ENCODE results near the gene PLP1.
"Not testable (repeated sequence)": the region's sequence is repeated elsewhere in the genome, so short reads cannot be mapped to it uniquely, and the experiment has no call there.

The PLP1 gene, protein sequence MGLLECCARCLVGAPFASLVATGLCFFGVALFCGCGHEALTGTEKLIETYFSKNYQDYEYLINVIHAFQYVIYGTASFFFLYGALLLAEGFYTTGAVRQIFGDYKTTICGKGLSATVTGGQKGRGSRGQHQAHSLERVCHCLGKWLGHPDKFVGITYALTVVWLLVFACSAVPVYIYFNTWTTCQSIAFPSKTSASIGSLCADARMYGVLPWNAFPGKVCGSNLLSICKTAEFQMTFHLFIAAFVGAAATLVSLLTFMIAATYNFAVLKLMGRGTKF

DNA sequence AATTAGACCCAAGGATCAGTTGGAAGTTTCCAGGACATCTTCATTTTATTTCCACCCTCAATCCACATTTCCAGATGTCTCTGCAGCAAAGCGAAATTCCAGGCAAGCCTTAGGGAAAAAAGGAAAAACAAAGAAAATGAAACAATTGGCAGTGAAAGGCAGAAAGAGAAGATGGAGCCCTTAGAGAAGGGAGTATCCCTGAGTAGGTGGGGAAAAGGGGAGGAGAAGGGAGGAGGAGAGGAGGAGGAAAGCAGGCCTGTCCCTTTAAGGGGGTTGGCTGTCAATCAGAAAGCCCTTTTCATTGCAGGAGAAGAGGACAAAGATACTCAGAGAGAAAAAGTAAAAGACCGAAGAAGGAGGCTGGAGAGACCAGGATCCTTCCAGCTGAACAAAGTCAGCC is at the start of gene PLP1:
PLP1 (plus strand) TSS at position 295 of the 400 bp plus-strand sequence. CDS start 156 bp downstream, outside the sequence.
- no peak for DNase-seq (ENCODE audit: low spot score)

DNA sequence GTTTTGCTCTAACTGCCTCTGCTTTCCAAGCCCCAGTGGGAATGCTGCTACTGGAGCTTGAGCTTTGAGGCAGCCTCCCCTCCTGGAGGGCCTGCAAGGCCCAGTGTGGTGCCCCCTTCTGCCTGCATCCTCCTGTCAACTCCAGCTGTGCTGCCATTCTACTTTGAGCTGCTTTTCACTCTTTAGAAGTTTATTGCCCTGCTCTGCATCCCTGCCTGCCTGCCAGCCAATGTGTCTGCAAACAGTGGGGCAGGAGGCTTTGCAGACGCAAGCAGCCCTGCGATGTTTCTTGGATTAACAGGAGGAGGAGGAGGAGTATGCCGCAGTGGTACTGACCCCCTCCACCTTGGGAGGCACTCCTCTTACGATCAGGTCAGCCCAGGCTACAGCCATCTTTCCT is 49.5 kb upstream of the PLP1 start:
- DNase-seq (ENCODE audit: low spot score), result no peak

DNA sequence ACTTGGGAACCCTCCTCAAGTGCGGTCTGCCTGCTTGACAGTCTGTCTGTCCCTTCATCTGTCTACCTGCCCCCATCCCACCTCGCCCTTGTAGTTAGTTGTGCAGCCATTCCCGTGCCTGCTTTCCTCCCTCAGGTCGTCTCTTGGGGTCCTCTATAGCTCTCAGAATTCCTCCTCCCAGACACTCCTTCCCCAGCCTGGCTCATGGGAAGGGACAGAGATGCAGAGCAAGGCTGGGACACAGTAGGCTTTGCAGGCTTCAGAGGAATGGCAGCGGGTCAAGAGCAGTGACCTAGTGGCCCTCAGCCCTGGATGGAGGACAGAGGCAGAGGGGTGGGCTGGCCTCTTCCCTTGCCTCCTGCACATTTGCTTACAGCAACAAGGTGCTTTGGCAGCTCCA is 47.6 kb upstream of the PLP1 start:
- no peak for DNase-seq (ENCODE audit: low spot score)

DNA sequence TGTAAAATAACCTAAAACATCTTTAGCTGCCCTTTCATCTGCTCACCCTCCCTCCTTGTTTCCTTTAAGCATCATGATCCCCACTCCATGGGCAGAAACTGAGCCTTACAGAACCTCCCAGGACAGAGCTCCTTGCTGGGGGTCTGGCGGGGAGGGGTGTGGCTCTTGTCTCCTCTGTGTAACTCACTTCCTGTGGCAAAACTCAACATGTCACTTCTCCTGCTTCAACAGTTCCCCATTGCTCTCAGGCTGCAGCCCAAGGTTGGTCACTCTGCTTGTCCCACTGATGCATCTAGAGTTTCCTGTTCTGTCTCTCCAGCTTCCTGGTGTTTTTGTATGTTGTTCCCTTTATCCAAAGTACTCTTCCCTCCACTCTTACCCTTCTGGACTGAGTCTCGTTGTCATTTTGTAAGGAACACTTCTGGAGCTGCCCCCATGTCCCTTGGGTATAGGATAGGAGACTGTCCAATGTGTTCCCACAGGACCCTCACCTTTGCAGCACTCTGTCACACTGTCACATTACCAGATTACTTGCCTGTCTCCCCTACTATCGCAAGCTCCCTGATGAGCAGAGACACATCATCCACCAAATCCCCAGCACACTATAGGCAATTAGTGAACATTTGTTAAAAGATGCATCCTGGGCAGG is 46.4 kb upstream of the PLP1 start:
- DNase-seq (ENCODE audit: low spot score), result no peak

DNA sequence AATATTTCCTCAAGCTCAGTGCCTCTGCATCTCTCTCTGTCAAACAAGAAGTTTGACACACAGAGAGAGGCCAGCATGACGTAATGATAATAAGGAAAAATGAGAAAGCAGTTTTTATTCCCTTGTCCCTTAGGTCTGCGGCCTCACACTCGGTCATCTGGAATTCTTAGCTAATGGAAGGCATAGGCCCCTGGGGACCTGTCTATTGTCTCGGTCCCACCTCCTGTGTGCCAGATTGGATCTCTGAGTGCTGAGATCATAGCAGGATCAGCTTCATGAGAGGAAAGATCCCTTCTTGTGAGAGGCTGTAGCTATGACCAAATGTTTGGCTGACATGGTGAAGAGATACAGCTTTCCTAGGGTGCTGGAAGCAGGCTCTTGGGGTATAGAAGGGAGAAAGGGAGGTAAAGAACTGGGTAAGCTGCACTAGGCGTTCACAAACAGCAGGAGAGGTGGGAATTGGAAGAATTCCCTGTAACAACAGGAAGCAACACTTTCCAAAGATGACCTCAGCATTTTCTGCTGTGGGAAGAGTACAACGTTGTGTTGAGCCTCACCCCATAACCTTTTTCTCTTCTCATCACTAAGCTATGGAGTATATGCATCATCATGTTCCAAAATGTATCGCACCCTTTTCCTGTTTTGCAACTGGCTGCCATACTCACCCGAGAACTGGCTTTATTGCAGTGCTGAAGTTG is 45.7 kb upstream of the PLP1 start:
- DNase-seq (ENCODE audit: low spot score), result no peak

DNA sequence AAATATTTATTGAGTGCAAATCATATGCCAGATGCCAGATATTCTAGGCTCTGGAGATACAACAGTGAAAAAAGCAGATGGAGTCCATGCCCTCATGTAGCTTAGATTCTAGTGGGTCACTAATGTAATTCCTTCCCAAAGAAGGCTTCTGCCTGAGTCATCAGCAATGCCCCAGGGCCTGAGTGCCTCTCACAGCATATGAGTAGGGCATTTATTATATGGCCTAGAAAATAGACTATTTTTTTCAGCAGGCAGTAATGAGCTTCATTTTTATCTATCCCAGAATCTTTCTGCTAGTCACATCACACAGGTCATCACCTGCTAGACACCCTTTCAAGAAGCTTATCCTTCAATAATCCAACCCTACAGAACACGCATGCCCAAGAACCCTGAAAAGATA is 43.6 kb upstream of the PLP1 start:
- DNase-seq (ENCODE audit: low spot score), result no peak

DNA sequence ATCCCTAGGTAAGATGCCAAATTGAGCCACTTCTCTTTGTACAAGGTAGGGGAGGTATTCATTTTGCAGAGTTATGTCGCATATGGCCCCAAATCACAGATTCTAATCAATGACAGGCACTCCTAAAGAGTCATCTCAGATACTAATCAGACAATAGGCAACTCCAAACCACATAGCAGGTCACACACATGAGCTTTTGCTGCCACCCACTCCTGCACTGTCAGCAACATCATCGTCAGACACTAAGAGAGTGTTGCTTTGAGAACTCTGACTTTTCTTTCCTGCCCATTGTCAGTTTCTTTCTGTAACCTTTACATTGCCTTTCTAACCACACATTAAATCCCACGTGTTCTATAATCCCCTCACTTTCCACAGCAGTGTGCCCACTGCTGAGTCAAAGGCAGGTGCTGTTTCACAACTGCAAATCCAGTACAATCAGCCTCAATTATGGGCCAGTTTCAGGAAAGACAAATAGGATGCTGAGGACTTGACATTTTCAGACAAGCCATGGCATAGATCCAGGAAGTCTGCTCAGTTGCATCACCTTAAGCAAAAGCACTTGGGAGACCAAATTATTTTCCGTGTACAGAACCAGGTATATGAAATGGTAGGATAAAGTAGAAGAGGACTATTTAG is 42.4 kb upstream of the PLP1 start:
- DNase-seq (ENCODE audit: low spot score), result no peak

DNA sequence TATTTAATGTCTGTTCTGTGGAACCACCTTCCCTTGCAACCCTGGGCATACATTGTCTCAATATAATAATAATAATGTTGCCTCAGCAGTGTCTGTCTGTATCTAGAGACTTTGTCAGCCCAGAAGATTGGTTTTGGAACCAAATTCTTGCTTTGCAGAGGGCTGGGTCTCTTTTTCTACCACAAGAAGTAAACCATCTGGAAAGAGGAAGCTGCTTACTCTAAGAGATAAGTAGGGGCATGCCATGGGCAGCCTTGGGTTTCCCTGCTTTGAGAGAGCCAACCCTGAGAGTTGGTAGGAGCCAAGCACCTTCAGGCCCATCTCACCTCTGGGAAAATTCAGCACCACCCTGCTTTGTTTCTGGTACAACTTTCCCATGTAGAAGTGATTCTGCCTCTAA is 38.9 kb upstream of the PLP1 start:
- no peak for DNase-seq (ENCODE audit: low spot score)

DNA sequence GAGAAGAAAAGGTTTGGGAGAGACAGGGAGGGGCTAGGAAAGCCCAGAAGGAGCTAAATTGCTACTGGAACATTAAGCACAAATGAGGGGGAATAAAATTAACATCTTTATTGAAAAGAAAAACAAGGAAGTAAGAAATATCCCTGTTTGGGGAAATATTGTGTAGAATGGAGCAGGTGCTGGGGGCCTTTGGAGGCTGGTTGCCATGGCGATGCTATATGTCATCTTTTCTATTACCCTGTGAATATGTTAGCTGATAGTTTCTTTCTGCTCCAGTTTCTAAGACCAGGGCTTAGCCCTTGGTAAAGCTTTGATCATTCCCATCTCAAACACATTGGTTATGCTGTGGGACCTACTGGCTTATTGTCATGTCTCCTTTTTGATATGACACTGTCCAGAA is 37.2 kb upstream of the PLP1 start:
- no peak for DNase-seq (ENCODE audit: low spot score)

DNA sequence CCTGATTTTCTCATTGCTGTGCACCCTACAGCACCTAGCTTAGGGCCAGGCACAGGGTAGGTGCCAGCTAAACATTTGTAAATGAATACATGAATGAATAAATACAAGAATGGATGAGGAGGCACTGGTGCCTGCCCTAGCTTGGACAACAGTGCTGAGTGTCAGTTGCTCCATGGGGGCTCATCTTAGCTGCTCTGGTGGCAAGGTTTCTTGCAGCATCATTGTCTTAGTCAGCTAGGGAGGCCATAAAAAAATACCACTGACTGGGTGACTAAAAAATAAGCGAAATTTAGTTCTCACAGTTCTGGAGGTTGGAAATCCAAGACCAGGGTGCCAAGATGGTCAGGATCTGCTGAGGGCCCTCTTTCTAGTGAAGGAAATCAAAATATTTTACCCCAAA is 34.8 kb upstream of the PLP1 start:
- DNase-seq (ENCODE audit: low spot score), result no peak

DNA sequence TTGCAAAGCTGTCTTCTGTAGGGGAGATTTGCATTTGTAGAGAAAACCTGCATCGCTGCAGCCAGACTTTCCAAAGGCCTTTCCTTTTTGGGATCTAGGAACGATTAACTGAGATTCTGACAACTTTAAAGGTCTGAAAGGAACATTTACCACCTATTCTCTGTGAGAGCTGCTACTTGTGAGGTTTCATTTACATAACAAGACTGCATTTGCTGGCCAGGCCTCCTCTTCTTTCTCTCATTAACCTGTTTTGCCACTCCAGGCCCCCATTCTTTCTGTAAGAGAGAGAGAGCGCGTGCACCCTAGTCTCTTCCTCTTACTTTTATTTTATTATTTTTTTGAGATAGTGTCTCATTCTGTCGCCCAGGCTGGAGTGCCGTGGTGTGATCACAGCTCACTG is 34.3 kb upstream of the PLP1 start:
- DNase-seq (ENCODE audit: low spot score), result no peak

DNA sequence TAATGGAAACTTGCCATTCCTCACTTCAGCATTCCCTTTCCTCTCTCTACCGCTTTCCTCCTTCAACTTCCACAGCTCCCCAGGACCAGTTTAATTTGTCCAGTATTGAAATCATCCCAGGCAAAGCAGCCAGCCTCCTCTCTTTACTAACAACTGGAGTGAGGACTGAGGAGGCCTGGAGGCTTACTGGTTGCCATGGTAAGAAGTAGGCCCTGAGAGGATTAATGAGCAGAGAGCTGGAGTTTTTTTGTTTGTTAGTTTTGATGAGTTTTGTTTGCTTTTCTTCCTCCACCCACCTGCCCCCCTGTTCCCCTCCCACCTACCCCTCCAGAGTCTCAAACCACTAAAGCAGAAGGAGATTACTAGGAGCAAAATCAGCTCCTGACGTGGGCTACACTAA is 29.5 kb upstream of the PLP1 start:
- no peak for DNase-seq (ENCODE audit: low spot score)

DNA sequence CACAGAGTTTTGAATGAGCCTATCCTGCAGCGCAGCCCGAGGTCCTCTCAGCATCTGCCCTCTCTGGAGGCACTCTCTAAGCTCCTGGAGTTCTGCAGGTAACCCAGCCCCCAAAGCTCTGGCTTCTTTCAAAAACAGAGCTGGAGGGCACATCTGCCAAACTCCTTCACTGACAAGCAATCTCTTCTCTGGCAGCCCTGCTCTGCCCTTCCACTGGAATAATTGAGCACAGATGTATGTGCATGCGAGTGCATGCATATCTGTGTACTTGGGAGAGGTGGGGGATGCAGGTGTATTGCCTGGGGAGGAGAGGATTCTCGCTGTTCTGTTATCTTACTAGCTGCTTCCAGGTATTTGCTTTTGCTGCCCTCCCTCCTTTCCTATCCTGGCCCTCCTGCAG is 22.2 kb upstream of the PLP1 start:
- no peak for DNase-seq (ENCODE audit: low spot score)

DNA sequence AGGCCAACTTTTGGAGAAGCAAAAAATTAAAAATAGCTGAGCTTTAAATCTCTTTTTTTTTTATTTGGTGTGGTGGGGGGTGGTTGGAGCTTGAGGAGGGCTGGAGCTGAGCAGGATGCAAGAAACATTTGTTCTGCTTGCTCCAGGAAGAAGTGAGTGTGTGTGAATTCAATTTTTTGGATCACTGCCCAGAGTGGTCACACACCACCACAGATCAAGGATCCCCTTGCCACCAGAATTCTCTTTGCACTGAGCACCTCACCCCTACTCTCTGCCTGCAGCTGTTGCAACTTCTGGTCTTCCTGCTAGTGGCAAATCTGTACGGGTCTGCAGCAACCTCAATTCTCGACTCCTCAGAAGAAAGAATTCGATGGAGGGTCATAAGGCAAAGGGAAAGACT is 19.9 kb upstream of the PLP1 start:
- no peak for DNase-seq (ENCODE audit: low spot score)

DNA sequence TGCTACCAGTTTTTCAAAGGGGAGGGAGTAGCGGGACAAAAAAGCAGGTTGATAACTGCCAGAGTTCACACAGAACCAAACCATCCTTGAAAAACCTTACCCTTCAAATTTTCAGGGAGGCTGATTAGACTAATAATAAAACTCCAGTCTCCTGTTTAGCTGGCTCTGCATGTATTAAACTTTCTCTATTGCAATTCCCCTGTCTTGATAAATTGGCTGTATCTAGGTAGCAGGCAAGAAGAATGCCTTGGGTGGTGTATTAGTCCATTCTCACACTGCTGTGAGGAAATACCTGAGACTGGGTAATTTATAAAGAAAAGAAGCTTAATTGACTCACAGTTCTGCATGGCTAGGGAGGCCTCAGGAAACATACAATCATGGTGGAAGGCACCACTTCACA is 18.1 kb upstream of the PLP1 start:
- no peak for DNase-seq (ENCODE audit: low spot score)

DNA sequence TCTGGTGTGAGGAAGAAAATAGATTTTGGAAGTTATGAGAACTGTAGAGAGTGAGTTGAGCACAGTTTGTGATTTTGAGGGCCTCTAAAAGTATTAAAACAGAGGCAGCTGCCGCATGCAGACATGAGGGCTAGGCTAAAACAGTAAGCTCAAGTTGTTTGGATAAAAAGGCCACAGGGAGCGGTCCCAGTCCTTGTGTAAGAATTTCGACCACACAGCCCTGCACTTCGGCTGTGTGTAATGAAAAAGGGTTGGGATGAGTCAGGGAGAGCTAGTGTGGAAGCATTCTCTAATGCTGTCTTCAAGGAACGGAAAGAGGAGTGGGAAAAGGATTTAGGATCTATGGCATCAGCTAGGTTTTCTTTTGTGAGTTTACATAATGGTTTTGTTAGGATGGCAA is 13.1 kb upstream of the PLP1 start:
- DNase-seq (ENCODE audit: low spot score), result not testable (repeated sequence)

DNA sequence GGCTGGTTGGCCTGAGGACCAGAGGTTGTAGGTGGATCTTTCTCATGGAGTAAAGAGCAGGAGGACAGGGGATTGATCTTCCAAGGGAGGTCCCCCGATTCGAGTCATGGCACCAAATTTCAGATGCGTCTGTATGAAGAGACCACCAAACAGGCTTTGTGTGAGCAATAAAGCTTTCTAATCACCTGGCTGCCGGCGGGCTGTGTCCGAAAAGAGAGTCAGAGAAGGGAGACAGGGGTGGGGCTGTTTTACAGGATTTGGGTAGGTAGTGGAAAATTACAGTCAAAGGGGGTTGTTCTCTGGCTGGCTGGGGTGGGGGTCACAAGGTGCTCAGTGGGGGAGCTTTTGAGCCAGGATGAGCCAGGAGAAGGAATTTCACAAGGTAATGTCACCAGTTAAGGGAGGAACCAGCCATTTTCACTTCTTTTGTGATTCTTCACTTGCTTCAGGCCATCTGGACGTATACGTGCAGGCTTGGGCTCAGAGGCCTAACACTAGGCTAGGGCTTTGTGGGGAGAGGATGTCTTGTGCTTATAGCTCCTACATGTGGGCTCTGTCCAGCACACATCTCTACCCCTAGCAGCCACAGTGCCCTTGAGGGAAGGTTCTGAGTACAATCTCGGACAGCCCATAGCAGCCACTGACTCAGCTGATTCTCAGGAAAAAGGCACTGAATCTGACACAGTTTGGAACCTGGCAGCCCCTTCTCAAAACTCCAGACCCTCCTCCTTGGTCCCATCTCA is 9.7 kb upstream of the PLP1 start:
- DNase-seq (ENCODE audit: low spot score), result not testable (repeated sequence)

DNA sequence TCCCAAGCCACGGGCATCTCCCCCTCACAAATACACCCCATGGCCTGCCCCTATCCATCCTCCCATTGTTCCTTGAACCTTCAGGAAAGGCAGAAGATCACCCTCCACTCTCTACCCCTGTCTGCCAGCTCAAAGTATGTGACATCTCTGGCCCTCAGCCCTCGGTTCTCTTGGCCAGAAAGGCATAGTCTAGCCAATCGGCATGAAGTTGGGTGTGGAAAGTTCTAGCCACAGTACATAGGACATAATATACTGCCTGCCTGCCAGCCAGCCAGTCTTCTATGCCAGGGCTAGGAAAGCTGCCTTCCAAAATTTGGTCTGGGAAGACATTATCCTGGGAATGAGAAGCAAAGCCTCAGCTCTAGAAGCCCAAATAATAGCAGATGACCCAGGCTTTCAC is 3.2 kb upstream of the PLP1 start:
- DNase-seq (ENCODE audit: low spot score), result no peak

DNA sequence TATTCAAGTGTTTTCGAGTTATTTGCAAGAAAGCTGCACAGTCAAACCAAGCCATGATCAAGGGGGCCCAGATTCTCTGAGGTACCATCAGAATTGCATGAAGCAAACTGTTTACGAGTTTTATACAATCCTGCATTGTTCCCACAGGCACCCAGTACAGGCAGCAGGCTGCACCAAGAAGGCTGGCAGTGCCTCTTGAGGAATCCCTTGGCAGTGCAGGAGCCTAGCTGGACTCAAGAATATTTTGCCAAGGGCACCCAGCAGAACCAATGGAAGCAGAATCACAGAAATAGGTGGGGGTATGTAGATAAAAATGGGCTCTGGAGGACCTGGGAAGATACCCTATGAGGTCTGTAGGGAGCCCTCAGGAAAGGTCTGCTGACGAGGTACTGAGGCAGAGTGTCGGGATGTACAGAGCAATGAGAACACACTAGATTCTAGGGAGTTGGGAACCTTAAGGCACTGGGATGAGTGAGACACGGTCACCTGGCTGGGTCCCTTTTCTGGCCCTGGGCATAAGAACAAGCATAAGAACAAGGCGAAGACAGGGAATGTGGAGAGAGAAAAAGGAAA is 2.5 kb upstream of the PLP1 start:
- DNase-seq (ENCODE audit: low spot score), result peak; percentile 21

DNA sequence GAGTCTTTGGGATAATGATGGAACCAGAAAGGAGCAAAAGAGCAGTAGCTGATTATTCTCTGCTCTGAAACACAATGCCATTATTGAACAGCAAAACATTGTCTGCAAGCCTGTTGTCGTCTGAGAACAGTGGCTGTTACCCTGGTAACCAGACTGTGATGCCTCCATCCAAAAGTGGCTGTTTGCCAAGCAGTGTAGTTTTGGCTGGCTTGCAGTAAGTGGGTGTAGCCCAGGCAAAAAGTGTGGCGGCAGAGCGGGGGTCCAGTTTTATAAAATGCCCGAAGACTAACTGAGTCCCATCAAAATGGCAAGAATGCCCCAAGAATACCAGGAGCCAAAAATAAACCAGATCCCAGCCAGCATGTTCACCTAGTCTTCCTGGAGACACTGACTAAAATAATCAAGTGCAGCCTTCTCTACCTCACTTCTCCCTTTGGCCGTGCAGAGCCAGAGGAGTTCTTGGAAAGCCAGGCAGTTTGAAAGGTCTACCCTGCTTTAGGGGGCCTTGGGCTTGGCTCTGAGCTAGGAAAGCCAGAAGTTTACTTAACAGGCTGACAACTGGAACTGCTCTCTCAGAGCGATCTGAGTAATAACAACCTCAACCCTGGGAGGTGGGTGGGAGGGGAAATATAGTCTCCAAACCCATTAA is 2.6 kb downstream of the PLP1 start:
- no peak for DNase-seq (ENCODE audit: low spot score)

DNA sequence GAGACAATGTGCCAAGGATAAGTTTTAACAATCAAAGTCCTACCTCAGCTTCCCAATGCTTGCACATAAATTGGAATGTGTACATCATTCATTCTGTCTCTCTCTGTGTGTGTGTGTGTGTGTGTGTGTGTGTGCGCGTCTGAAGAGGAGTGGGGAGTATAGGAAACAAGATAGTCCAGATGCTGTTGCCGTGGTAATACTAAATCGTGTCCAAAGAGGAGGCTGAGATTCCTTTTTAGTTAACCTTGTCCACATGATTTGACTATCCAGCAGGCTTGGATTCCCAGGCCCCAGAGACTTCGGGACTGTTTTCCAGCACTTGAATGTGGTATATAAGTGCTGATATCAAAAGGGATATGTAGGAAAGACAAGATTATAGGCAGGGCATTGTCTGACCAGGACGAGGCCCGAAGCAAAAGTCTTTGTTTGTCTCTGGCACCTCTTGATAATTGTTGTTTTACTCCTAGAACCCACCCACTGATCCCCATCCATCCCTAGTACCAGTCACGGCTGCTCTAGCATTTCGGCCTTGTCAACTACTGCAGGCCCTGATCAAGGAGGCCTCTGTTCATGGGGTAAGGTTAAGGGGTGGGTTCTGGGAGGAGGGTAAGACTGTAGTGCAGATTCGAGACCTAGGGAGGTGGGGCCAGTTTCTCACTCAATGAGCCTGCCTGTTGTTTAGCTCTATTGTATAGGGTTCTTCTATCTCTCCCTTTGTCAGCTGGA is 3.9 kb downstream of the PLP1 start:
- DNase-seq (ENCODE audit: low spot score), result no peak
